ENCODE results near the gene ATXN2. TPM values are rescaled to one million over a fixed set of nuclear protein-coding genes. Genes with fewer than 3 reads are reported as not detected.
"Not testable (repeated sequence)": the region's sequence is repeated elsewhere in the genome, so short reads cannot be mapped to it uniquely, and the experiment has no call there.

ATXN2 gene
- total and polyA plus RNA-seq, 2 experiments from 2014 or later = 19.2 to 56.4 TPM

- Histone ChIP-seq H3K27ac (no peak overlapping the region), H3K27me3 (replicated peaks; ENCODE audit: insufficient read depth) (no peaks in the 10 kb centered on the region), H3K4me1 (ENCODE audit: insufficient read depth) (peaks cover 30% of the 10 kb centered on the region), H3K9me2 (ENCODE audit: insufficient read depth) (no peaks in the 10 kb centered on the region), H3F3A (ENCODE audit: insufficient read depth) (peaks cover 49% of the 10 kb centered on the region), H3K36me3 (ENCODE audit: low read depth) (no peaks in the 10 kb centered on the region), H3K4me2 (ENCODE audit: unreplicated experiment) (peak overlapping the region; percentile 56), H4K20me1 (ENCODE audit: insufficient read depth) (no peaks in the 10 kb centered on the region), H3K9me3 (ENCODE audit: low read depth) (no peaks in the 10 kb centered on the region), H3K79me2 (ENCODE audit: insufficient read depth) (peaks cover 44% of the 10 kb centered on the region), H2AFZ (peak overlapping the region; percentile 70), H3K4me3 (peak overlapping the region; percentile 93), H3K9ac (peak overlapping the region; percentile 23; the same call in 1 of the 2 replicates)
- no peak for TF ChIP-seq EZH2 (IDR thresholded peaks at IDR 0.05; ENCODE audit: insufficient read depth, poor library complexity, severe bottlenecking)
- TF ChIP-seq EZH2phosphoT487 (IDR thresholded peaks at IDR 0.05; ENCODE audit: insufficient read depth, low read depth) = no peak
- DNase-seq = peak; percentile 93
- 8 to 13% methylated on average over 17 to 39 of the region's 59 CpGs for WGBS, 2 experiments (ENCODE audit: low coverage in 1 of 2, low lambda C conversion rate in 2 of 2, missing lambda C conversion rate in 2 of 2)
- in situ Hi-C loops (cut with MboI) = no loop called here
Observed at GRCh38 chr12:111405149-111405858, 193.8 kb downstream of the ATXN2 start.

GRCh38 chr12:111404362-111405148 is 194.6 kb downstream of the ATXN2 start:
- Histone ChIP-seq H3K4me1 (ENCODE audit: insufficient read depth) (peaks cover 23% of the 10 kb centered on the region), H4K20me1 (ENCODE audit: insufficient read depth) (no peaks in the 10 kb centered on the region), H2AFZ (peak overlapping the region; percentile 70), H3K27me3 (replicated peaks; ENCODE audit: insufficient read depth) (no peaks in the 10 kb centered on the region), H3K9me3 (ENCODE audit: low read depth) (no peaks in the 10 kb centered on the region), H3K4me3 (peak overlapping the region; percentile 93), H3K9me2 (ENCODE audit: insufficient read depth) (no peaks in the 10 kb centered on the region), H3K27ac (no peak overlapping the region), H3K36me3 (ENCODE audit: low read depth) (no peaks in the 10 kb centered on the region), H3F3A (ENCODE audit: insufficient read depth) (peaks cover 45% of the 10 kb centered on the region), H3K4me2 (ENCODE audit: unreplicated experiment) (peak overlapping the region; percentile 56), H3K79me2 (ENCODE audit: insufficient read depth) (peaks cover 36% of the 10 kb centered on the region), H3K9ac (peak overlapping the region; percentile 23; the same call in 1 of the 2 replicates)
- in situ Hi-C loops (cut with MboI) = no loop called here
- DNase-seq = peak; percentile 58
- no peak for TF ChIP-seq EZH2 (IDR thresholded peaks at IDR 0.05; ENCODE audit: insufficient read depth, poor library complexity, severe bottlenecking)
- no peak for TF ChIP-seq EZH2phosphoT487 (IDR thresholded peaks at IDR 0.05; ENCODE audit: insufficient read depth, low read depth)
- 49 to 64% methylated on average over 15 to 21 of the region's 21 CpGs for WGBS, 2 experiments (ENCODE audit: low coverage in 1 of 2, low lambda C conversion rate in 2 of 2, missing lambda C conversion rate in 2 of 2)

DNA sequence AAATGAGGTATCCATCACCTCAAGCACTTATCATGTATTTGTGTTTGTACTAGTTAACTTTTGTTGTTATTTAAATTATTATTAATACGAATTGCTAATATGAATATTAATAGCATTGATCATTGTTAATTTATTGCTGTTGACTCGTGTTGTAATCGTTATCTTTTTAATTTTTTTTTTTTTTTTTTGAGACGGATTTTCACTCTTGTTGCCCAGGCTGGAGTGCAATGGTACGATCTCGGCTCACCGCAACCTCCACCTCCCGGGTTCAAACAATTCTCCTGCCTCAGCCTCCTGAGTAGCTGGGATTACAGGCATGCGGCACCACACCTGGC is 196.7 kb downstream of the ATXN2 start:
- H3K36me3 ChIP-seq (ENCODE audit: low read depth); H3K4me1 ChIP-seq (ENCODE audit: insufficient read depth); H4K20me1 ChIP-seq (ENCODE audit: insufficient read depth); H3K9me3 ChIP-seq (ENCODE audit: low read depth); H3K27me3 ChIP-seq (replicated peaks; ENCODE audit: insufficient read depth); DNase-seq; H3K27ac ChIP-seq; H2AFZ ChIP-seq; H3K4me3 ChIP-seq; H3K9ac ChIP-seq; in situ Hi-C loops (cut with MboI); H3K4me2 ChIP-seq (ENCODE audit: unreplicated experiment); H3K9me2 ChIP-seq (ENCODE audit: insufficient read depth): not testable (repeated sequence)
- Histone ChIP-seq H3F3A (ENCODE audit: insufficient read depth) (peaks cover 45% of the 10 kb centered on the region), H3K79me2 (ENCODE audit: insufficient read depth) (peaks cover 15% of the 10 kb centered on the region)
- 73 to 74% methylated on average over 9 of the region's 9 CpGs for WGBS, 2 experiments (ENCODE audit: low coverage in 1 of 2, low lambda C conversion rate in 2 of 2, missing lambda C conversion rate in 2 of 2)

Small RNA genes lying within 50 kb of the gene (small RNA-seq; reads per million reads assigned to genes)
- gene RF00066 (ENCODE audit: low read depth, low replicate concordance) = not detected

Other genes starting within 250 kb of the ATXN2 start
- gene PHETA1, start 230.2 kb downstream of the ATXN2 start, total RNA-seq (2014; rRNA removed; shearing (Covaris generic)) = 4.8 and 12.9 TPM in 2 replicates
- 6.6 and 7.9 TPM in 2 replicates for gene PHETA1, start 230.2 kb downstream of the ATXN2 start, polyA plus RNA-seq (2016; fragmentation: Nextera tagmentation; extraction: Ambion mirVana)
- gene SH2B3, start 193.4 kb downstream of the ATXN2 start, total RNA-seq (2014; rRNA removed; shearing (Covaris generic)) = 39.1 and 42.8 TPM in 2 replicates
- 9.2 and 9.4 TPM in 2 replicates for gene SH2B3, start 193.4 kb downstream of the ATXN2 start, polyA plus RNA-seq (2016; fragmentation: Nextera tagmentation; extraction: Ambion mirVana)
- gene BRAP, start 86.6 kb upstream of the ATXN2 start, total RNA-seq (2014; rRNA removed; shearing (Covaris generic)) = 13.7 and 14.7 TPM in 2 replicates
- 17.0 and 18.7 TPM in 2 replicates for gene BRAP, start 86.6 kb upstream of the ATXN2 start, polyA plus RNA-seq (2016; fragmentation: Nextera tagmentation; extraction: Ambion mirVana)
- 10.0 and 12.0 TPM in 2 replicates for gene ACAD10, start 86.7 kb upstream of the ATXN2 start, total RNA-seq (2014; rRNA removed; shearing (Covaris generic))
- 7.4 and 7.6 TPM in 2 replicates for gene ACAD10, start 86.7 kb upstream of the ATXN2 start, polyA plus RNA-seq (2016; fragmentation: Nextera tagmentation; extraction: Ambion mirVana)
- gene ALDH2, start 167.6 kb upstream of the ATXN2 start, total RNA-seq (2014; rRNA removed; shearing (Covaris generic)) = 21.7 and 22.3 TPM in 2 replicates
- gene ALDH2, start 167.6 kb upstream of the ATXN2 start, polyA plus RNA-seq (2016; fragmentation: Nextera tagmentation; extraction: Ambion mirVana) = 38.5 and 41.2 TPM in 2 replicates
- gene MAPKAPK5, start 242.9 kb upstream of the ATXN2 start, total RNA-seq (2014; rRNA removed; shearing (Covaris generic)) = 31.2 and 33.0 TPM in 2 replicates
- 23.1 and 25.3 TPM in 2 replicates for gene MAPKAPK5, start 242.9 kb upstream of the ATXN2 start, polyA plus RNA-seq (2016; fragmentation: Nextera tagmentation; extraction: Ambion mirVana)